Caco-2 (cell line): Measurements from ENCODE around the gene GAD1. TPM values are rescaled to one million over a fixed set of nuclear protein-coding genes. Genes with fewer than 3 reads are reported as not detected.
A peak's percentile ranks its signal among the peaks of the same experiment; 100 is the strongest.

Experiments
- BruUV-seq: library from RNA; stranded (reverse); fragments of 400-500 nt; replicated peaks from 2 replicates; lab custom pipeline; 2021; lab: Mats Ljungman, UMichigan
- CTCF ChIA-PET: fragments of 300-600 bp; sonication (Branson Sonifier 250); formaldehyde crosslinking; loops from one replicate; lab custom pipeline; 2022; ENCODE audit warnings: antibody characterized with exemption; lab: Charles Lee
- POLR2A ChIA-PET: fragments of 300-600 bp; sonication (Branson Sonifier 250); formaldehyde crosslinking; loops from one replicate; lab custom pipeline; 2022; ENCODE audit warnings: antibody characterized with exemption; lab: Charles Lee
- DNase-seq, 2 experiments: peaks; one replicate each; pipeline versions ENCODE4 v3.0.0 to v3.0.0-alpha.2; 2020 to 2022
- H3K27me3 ChIP-seq: replicated peaks from 2 replicates; pipeline ENCODE4 v1.6.0; 2011; ENCODE audit warnings: low read length; ENCODE audit not compliant: control insufficient read depth, insufficient read depth
- H3K36me3 ChIP-seq: 2 replicates; pipeline ENCODE4 v1.5.1; 2011; ENCODE audit warnings: low read length; ENCODE audit not compliant: control insufficient read depth, insufficient read depth
- H3K4me1 ChIP-seq: fragments of 250-450 bp; sonication (Bioruptor Pico); 2 replicates; pipeline ENCODE4 v1.5.1; 2020; ENCODE audit warnings: mild to moderate bottlenecking
- H3K4me3 ChIP-seq: 2 replicates; pipeline ENCODE4 v1.5.1; 2011; ENCODE audit warnings: low read depth, mild to moderate bottlenecking, control low read depth, low read length
- H3K9me3 ChIP-seq: fragments of 250-450 bp; sonication (Bioruptor Pico); 2 replicates; pipeline ENCODE4 v1.5.1; 2020; ENCODE audit warnings: mild to moderate bottlenecking, moderate library complexity
- H3K27ac Mint-ChIP-seq: one replicate; pipeline ENCODE4 v1.8.0; 2022; ENCODE audit warnings: mixed read lengths; ENCODE audit not compliant: unreplicated experiment
- H3K27me3 Mint-ChIP-seq: one replicate; pipeline ENCODE4 v1.8.0; 2022; ENCODE audit warnings: mixed read lengths; ENCODE audit not compliant: insufficient read depth, unreplicated experiment
- H3K36me3 Mint-ChIP-seq: one replicate; pipeline ENCODE4 v1.8.0; 2022; ENCODE audit warnings: mild to moderate bottlenecking, mixed read lengths; ENCODE audit not compliant: insufficient read depth, unreplicated experiment
- H3K4me1 Mint-ChIP-seq: one replicate; pipeline ENCODE4 v1.8.0; 2022; ENCODE audit warnings: low read depth, mixed read lengths; ENCODE audit not compliant: unreplicated experiment
- H3K4me3 Mint-ChIP-seq: one replicate; pipeline ENCODE4 v1.8.0; 2022; ENCODE audit warnings: mild to moderate bottlenecking, moderate library complexity, mixed read lengths; ENCODE audit not compliant: unreplicated experiment
- H3K9me3 Mint-ChIP-seq: one replicate; pipeline ENCODE4 v1.8.0; 2022; ENCODE audit warnings: mixed read lengths; ENCODE audit not compliant: unreplicated experiment
- intact Hi-C: fragments of 100-400 bp; cut with micrococcal nuclease; formaldehyde crosslinking; loops from one replicate; pipeline ENCODE4 v1.10.0; 2022; ENCODE audit not compliant: unreplicated experiment
- total RNA-seq: library from RNA; stranded (reverse); gene quantifications from 2 replicates; pipeline ENCODE4 v1.2.3, GENCODE V29; 2022
- TF ChIP-seq, protein P1 (sequence below), 2 experiments: fragments of 200-600 bp in 1 of 2; IDR thresholded peaks; 1 replicate in 1 of 2; 2 replicates in 1 of 2; pipeline versions ENCODE4 v1.5.1 to v1.8.0; 2011 to 2022; ENCODE audit warnings: antibody characterized with exemption in 1 of 2, control low read depth in 1 of 2, inconsistent platforms in 1 of 2, low read depth in 1 of 2, low read length in 1 of 2, mild to moderate bottlenecking in 1 of 2, moderate library complexity in 1 of 2; ENCODE audit not compliant: insufficient read depth in 1 of 2, severe bottlenecking in 1 of 2, unreplicated experiment in 1 of 2

The GAD1 gene
- total RNA-seq, 1 experiment from 2014 or later, result 14.7 TPM

- Mint-ChIP-seq H3K27me3 (peaks cover 18% of the 10 kb centered on the region), H3K27ac (no peak overlapping the region), H3K9me3 (no peaks in the 10 kb centered on the region), H3K36me3 (no peaks in the 10 kb centered on the region), H3K4me1 (no peaks in the 10 kb centered on the region), H3K4me3 (no peak overlapping the region)
- BruUV-seq, result no TSS peak
- CTCF ChIA-PET, result interaction anchor here (0.8 kb wide), 1 partner anchor 9 kb away, joined by 3 read pairs; no protein-coding TSS in a partner anchor
- no peaks in the 10 kb centered on the region for H3K9me3 ChIP-seq
- no peaks in the 10 kb centered on the region for H3K4me1 ChIP-seq
- no peak overlapping the region for H3K4me3 ChIP-seq
- peaks cover 1% of the 10 kb centered on the region; the same call in 1 of the 2 replicates for H3K27me3 ChIP-seq
- POLR2A ChIA-PET, result no interaction called here
- no peaks in the 10 kb centered on the region for H3K36me3 ChIP-seq
- intact Hi-C loops, result no loop called here
- TF ChIP-seq, protein P1, sequence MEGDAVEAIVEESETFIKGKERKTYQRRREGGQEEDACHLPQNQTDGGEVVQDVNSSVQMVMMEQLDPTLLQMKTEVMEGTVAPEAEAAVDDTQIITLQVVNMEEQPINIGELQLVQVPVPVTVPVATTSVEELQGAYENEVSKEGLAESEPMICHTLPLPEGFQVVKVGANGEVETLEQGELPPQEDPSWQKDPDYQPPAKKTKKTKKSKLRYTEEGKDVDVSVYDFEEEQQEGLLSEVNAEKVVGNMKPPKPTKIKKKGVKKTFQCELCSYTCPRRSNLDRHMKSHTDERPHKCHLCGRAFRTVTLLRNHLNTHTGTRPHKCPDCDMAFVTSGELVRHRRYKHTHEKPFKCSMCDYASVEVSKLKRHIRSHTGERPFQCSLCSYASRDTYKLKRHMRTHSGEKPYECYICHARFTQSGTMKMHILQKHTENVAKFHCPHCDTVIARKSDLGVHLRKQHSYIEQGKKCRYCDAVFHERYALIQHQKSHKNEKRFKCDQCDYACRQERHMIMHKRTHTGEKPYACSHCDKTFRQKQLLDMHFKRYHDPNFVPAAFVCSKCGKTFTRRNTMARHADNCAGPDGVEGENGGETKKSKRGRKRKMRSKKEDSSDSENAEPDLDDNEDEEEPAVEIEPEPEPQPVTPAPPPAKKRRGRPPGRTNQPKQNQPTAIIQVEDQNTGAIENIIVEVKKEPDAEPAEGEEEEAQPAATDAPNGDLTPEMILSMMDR (IDR thresholded peaks at IDR 0.05; ENCODE audit: insufficient read depth in 1 of 2, low read depth in 1 of 2, low read length in 1 of 2, severe bottlenecking in 1 of 2, unreplicated experiment in 1 of 2), result no peak
- no peak for DNase-seq
These were observed 66.1 kb downstream of the GAD1 start for GRCh38 chr2:170882758-170883157.

- TF ChIP-seq, protein P1 (IDR thresholded peaks at IDR 0.05; ENCODE audit: insufficient read depth in 1 of 2, low read depth in 1 of 2, low read length in 1 of 2, severe bottlenecking in 1 of 2, unreplicated experiment in 1 of 2), result no peak
- peaks cover 23% of the 10 kb centered on the region for H3K27me3 Mint-ChIP-seq
- Histone ChIP-seq H3K4me3 (no peak overlapping the region), H3K4me1 (no peaks in the 10 kb centered on the region), H3K27me3 (peaks cover 1% of the 10 kb centered on the region; the same call in 1 of the 2 replicates), H3K36me3 (no peaks in the 10 kb centered on the region), H3K9me3 (no peaks in the 10 kb centered on the region)
- no peaks in the 10 kb centered on the region for H3K36me3 Mint-ChIP-seq
- ChIA-PET POLR2A (no interaction called here), CTCF (no interaction called here)
- DNase-seq, result no peak
- H3K4me1 Mint-ChIP-seq, result no peaks in the 10 kb centered on the region
- no TSS peak for BruUV-seq
- H3K27ac Mint-ChIP-seq, result no peak overlapping the region
- no peak overlapping the region for H3K4me3 Mint-ChIP-seq
- no peaks in the 10 kb centered on the region for H3K9me3 Mint-ChIP-seq
- intact Hi-C loops, result no loop called here
These were observed 67.0 kb downstream of the GAD1 start for GRCh38 chr2:170883683-170884082.

GRCh38 chr2:170885130-170885791, 68.6 kb downstream of the GAD1 start:
- POLR2A ChIA-PET, result no interaction called here

More at GRCh38 chr2:170885130-170885791, 68.6 kb downstream of the GAD1 start:
- H3K4me1 Mint-ChIP-seq, result no peaks in the 10 kb centered on the region
- no peaks in the 10 kb centered on the region for H3K36me3 Mint-ChIP-seq
- Histone ChIP-seq H3K27me3 (peaks cover 1% of the 10 kb centered on the region; the same call in 1 of the 2 replicates), H3K4me1 (no peaks in the 10 kb centered on the region), H3K36me3 (no peaks in the 10 kb centered on the region), H3K4me3 (no peak overlapping the region), H3K9me3 (no peaks in the 10 kb centered on the region)
- H3K4me3 Mint-ChIP-seq, result no peak overlapping the region
- H3K27me3 Mint-ChIP-seq, result peaks cover 27% of the 10 kb centered on the region
- TF ChIP-seq, protein P1 (IDR thresholded peaks at IDR 0.05; ENCODE audit: insufficient read depth in 1 of 2, low read depth in 1 of 2, low read length in 1 of 2, severe bottlenecking in 1 of 2, unreplicated experiment in 1 of 2), result peak; percentile 11 to 12
- CTCF ChIA-PET, result interaction anchor here (0.6 to 0.7 kb wide), 2 partner anchors 43 to 68 kb away, joined by 3 read pairs; partner anchors contain the start of gene GORASP2
- intact Hi-C loops, result no loop called here
- no peaks in the 10 kb centered on the region for H3K9me3 Mint-ChIP-seq
- no peak for DNase-seq
- no TSS peak for BruUV-seq
- H3K27ac Mint-ChIP-seq, result no peak overlapping the region
